HepG2 (cell line): ENCODE data around the gene ZNF804A. TPM values are rescaled to one million over a fixed set of nuclear protein-coding genes. Genes with fewer than 3 reads are reported as not detected.

Source experiments
- ATAC-seq: fragments of 200-7000 bp; cut with Tn5 transposase; 3 replicates; pipeline ENCODE4 v1.9.1; 2020; ENCODE audit warnings: mild to moderate bottlenecking, moderate library complexity
- BruUV-seq: library from RNA; stranded (reverse); fragments of 400-500 nt; replicated peaks from 2 replicates; lab custom pipeline; 2021; lab: Mats Ljungman, UMichigan
- CTCF ChIA-PET: fragments of 300-600 bp; formaldehyde crosslinking; extraction: SDS; loops from one replicate; lab custom pipeline; 2021; ENCODE audit warnings: low total read pairs, inconsistent platforms, low intra/inter-chr PET ratio; lab: Yijun Ruan, JAX
- POLR2A ChIA-PET: fragments of 350-600 bp; sonication (Branson Sonifier 250); formaldehyde crosslinking; loops from one replicate; lab custom pipeline; 2020; ENCODE audit warnings: antibody characterized with exemption, inconsistent platforms; lab: Yijun Ruan, JAX
- DNase-seq: peaks from one replicate; pipeline ENCODE4 v3.0.0-alpha.2; 2015; ENCODE audit warnings: low spot score
- FAIRE-seq: peaks from 3 replicates; lab custom pipeline; 2011; peaks lifted over from hg19 to GRCh38; lab: Jason Lieb, UNC
- H2AFZ ChIP-seq: one replicate; pipeline ENCODE4 v1.6.1; 2011; ENCODE audit warnings: low read length, inconsistent platforms
- H3K27ac ChIP-seq: fragments of 300-600 bp; 3 replicates; pipeline ENCODE4 v1.8.0; 2011; ENCODE audit warnings: mixed run types, mild to moderate bottlenecking, mixed read lengths, low read length, inconsistent platforms; ENCODE audit not compliant: insufficient read depth; ENCODE audit errors: extremely low read length
- H3K27me3 ChIP-seq, 2 experiments: fragments of 200-600 bp in 1 of 2; 2 replicates in 1 of 2; 3 replicates in 1 of 2; pipeline versions ENCODE4 v1.6.0 to v1.8.0; 2011; ENCODE audit warnings: low read length in 2 of 2, mild to moderate bottlenecking in 2 of 2, moderate library complexity in 2 of 2, inconsistent platforms in 1 of 2; ENCODE audit not compliant: insufficient read depth in 2 of 2, control insufficient read depth in 1 of 2
- H3K36me3 ChIP-seq, 2 experiments: fragments of 200-600 bp in 1 of 2; replicated peaks in 1 of 2; 2 replicates in 1 of 2; 3 replicates in 1 of 2; pipeline versions ENCODE4 v1.5.1 to v1.8.0; 2011; ENCODE audit warnings: low read length in 2 of 2, inconsistent platforms in 1 of 2; ENCODE audit not compliant: insufficient read depth in 2 of 2, control insufficient read depth in 1 of 2
- H3K4me1 ChIP-seq: 2 replicates; pipeline ENCODE4 v1.5.1; 2012; ENCODE audit warnings: low read length, inconsistent platforms; ENCODE audit not compliant: insufficient read depth
- H3K4me2 ChIP-seq: 2 replicates; pipeline ENCODE4 v1.6.0; 2011; ENCODE audit warnings: low read depth, low read length, inconsistent platforms
- H3K4me3 ChIP-seq, 3 experiments: fragments of 200-600 bp in 1 of 3; sonication (generic), shearing (Covaris generic) in 1 of 3; replicated peaks in 1 of 3; 2 replicates each; pipeline ENCODE4 v1.5.1; 2011 to 2016; ENCODE audit warnings: low read length in 3 of 3, inconsistent platforms in 2 of 3, low read depth in 2 of 3, mild to moderate bottlenecking in 2 of 3, control low read depth in 1 of 3, mixed read lengths in 1 of 3; ENCODE audit not compliant: insufficient read depth in 1 of 3
- H3K79me2 ChIP-seq: one replicate; pipeline ENCODE4 v1.6.1; 2011; ENCODE audit warnings: low read length, inconsistent platforms; ENCODE audit not compliant: insufficient read depth
- H3K9ac ChIP-seq: 2 replicates; pipeline ENCODE4 v1.6.0; 2011; ENCODE audit warnings: mild to moderate bottlenecking, low read depth, low read length, inconsistent platforms; ENCODE audit not compliant: insufficient read depth
- H3K9me3 ChIP-seq: 2 replicates; pipeline ENCODE4 v1.5.1; 2012; ENCODE audit warnings: mild to moderate bottlenecking, low read length
- H4K20me1 ChIP-seq: 2 replicates; pipeline ENCODE4 v1.6.0; 2011; ENCODE audit warnings: inconsistent platforms, mild to moderate bottlenecking, low read length, moderate library complexity; ENCODE audit not compliant: insufficient read depth
- CEBPB ChIP-seq: IDR thresholded peaks from 2 replicates; pipeline ENCODE4 v1.6.1; 2011; ENCODE audit warnings: low read depth, low read length, improper control_type of control experiment, borderline replicate concordance
- MAFK ChIP-seq, 2 experiments: IDR thresholded peaks in 1 of 2; conservative IDR thresholded peaks in 1 of 2; 2 replicates each; pipeline ENCODE4 v1.6.1; 2011; ENCODE audit warnings: improper control_type of control experiment in 2 of 2, low read length in 2 of 2
- TCF7 ChIP-seq: sonication (generic); IDR thresholded peaks from 2 replicates; pipeline ENCODE4 v1.6.1; 2016; ENCODE audit warnings: antibody characterized with exemption, low read depth
- ZBTB4 ChIP-seq: sonication (generic); formaldehyde crosslinking; IDR thresholded peaks from 2 replicates; pipeline ENCODE4 v1.4.0; 2020; ENCODE audit warnings: missing genetic modification reagents, mild to moderate bottlenecking, borderline replicate concordance
- ZNF256 ChIP-seq: sonication (generic); formaldehyde crosslinking; conservative IDR thresholded peaks from 2 replicates; pipeline ENCODE4 v1.4.0; 2020; ENCODE audit warnings: missing genetic modification reagents
- ZNF335 ChIP-seq: sonication (generic); formaldehyde crosslinking; IDR thresholded peaks from 2 replicates; pipeline ENCODE4 v1.4.0; 2020; ENCODE audit warnings: missing genetic modification reagents
- ZNF615 ChIP-seq: sonication (generic); formaldehyde crosslinking; IDR thresholded peaks from 2 replicates; pipeline ENCODE4 v1.5.0; 2020; ENCODE audit warnings: mild to moderate bottlenecking, missing genetic modification reagents, borderline replicate concordance
- WGBS: methylation state at CpG from one replicate; pipeline ENCODE4 v1.1.6; 2017; ENCODE audit warnings: low lambda C conversion rate; 5-methylcytosine and 5-hydroxymethylcytosine counted together
- in situ Hi-C: cut with HindIII; loops from 2 replicates; pipeline ENCODE4 v1.10.0; 2017; ENCODE audit warnings: low pct_unique_long_range_greater_than_20kb; ENCODE audit not compliant: extremely low pct_ligation_motif_present
- intact Hi-C: fragments of 100-400 bp; cut with micrococcal nuclease; formaldehyde crosslinking; loops from one replicate; pipeline ENCODE4 v1.10.0; 2022; ENCODE audit not compliant: unreplicated experiment
- polyA plus RNA-seq, 8 experiments: library from polyadenylated mRNA; depleted of rRNA in 3 of 8; stranded (reverse) in 7 of 8; unstranded in 1 of 8; fragments of >200 nt; fragmentation: Illumina TruSeq in 4 of 8; extraction: Trizol in 4 of 8; gene quantifications; 2 replicates each; pipeline versions ENCODE4 v1.2.1 to v1.2.3, GENCODE V29; 2011 to 2016; ENCODE audit warnings: low read depth in 4 of 8, missing spikeins in 1 of 8, mixed read lengths in 1 of 8; ENCODE audit not compliant: insufficient read depth in 1 of 8
- total RNA-seq, 5 experiments: library from RNA; depleted of rRNA; stranded (reverse); fragments of >200 nt; fragmentation: Illumina TruSeq; extraction: Trizol; gene quantifications; 2 replicates each; pipeline ENCODE4 v1.2.3, GENCODE V29; 2016; ENCODE audit warnings: low read depth in 1 of 5
- TF ChIP-seq, protein P1 (sequence below): sonication (generic); formaldehyde crosslinking; IDR thresholded peaks from 2 replicates; pipeline ENCODE4 v1.5.1; 2020; ENCODE audit warnings: missing genetic modification reagents, mild to moderate bottlenecking, borderline replicate concordance
- TF ChIP-seq, protein P2 (sequence below): sonication (generic); formaldehyde crosslinking; IDR thresholded peaks from 2 replicates; pipeline ENCODE4 v1.8.1; 2023; ENCODE audit warnings: missing genetic modification reagents, inconsistent platforms, borderline replicate concordance

Gene ZNF804A
- total and polyA plus RNA-seq, 2 of the 13 experiments (the other 11 are each of a cell fraction or from before 2014, with no cell fraction given), result 0.07 to 0.09 TPM

GRCh38 chr2:184779777-184780176 is 181.4 kb downstream of the ZNF804A start:
- no peak for ATAC-seq
- TF ChIP-seq CEBPB (peak; percentile 54; the same call in 1 of the 2 replicates), ZNF335 (CRISPR knock-in tag) (no peak)
- H3K9me3 ChIP-seq, result no peaks in the 10 kb centered on the region
- BruUV-seq, result no TSS peak
- intact Hi-C loops (no loop called here), in situ Hi-C loops (no loop called here)
- H3K4me2 ChIP-seq, result no peak overlapping the region
- no peak for DNase-seq
- ChIA-PET POLR2A (no interaction called here), CTCF (no interaction called here)
- FAIRE-seq, result no peak
- WGBS, result 0% methylated on average over 2 of the region's 2 CpGs
- no peaks in the 10 kb centered on the region for H3K4me1 ChIP-seq
- H3K36me3 ChIP-seq, result no peaks in the 10 kb centered on the region
- no peak overlapping the region for H3K27ac ChIP-seq
- H3K4me3 ChIP-seq, result no peak overlapping the region
- no peaks in the 10 kb centered on the region for H4K20me1 ChIP-seq
- no peaks in the 10 kb centered on the region for H3K79me2 ChIP-seq
- no peaks in the 10 kb centered on the region for H3K27me3 ChIP-seq
- H3K9ac ChIP-seq, result no peak overlapping the region
- H2AFZ ChIP-seq, result no peak overlapping the region

DNA sequence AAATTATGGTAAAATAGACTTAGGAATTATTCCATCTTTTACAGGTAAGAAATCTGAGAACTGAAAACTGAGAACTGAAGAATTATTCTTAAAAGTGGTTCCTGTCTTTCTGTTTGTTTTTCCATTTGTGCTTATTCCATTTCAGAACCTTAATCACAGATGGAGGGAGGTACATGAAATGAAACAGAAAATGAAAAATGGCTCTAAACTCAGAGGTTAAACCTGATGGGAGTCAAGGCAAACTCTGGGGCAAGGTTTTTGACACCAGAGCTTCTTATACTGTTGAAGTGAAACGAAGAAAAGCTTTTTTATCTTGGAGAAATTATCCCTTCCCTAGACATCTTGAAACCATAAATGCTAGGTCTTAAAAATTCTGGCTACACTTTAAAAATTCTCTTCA is 182.1 kb downstream of the ZNF804A start:
- no peaks in the 10 kb centered on the region for H3K27me3 ChIP-seq
- no peak overlapping the region for H3K4me3 ChIP-seq
- no peaks in the 10 kb centered on the region for H3K79me2 ChIP-seq
- no peaks in the 10 kb centered on the region for H3K36me3 ChIP-seq
- FAIRE-seq (no peak), DNase-seq (no peak), ATAC-seq (no peak)
- 3% methylated on average over 1 of the region's 1 CpG for WGBS
- in situ Hi-C loops (no loop called here), intact Hi-C loops (no loop called here)
- H2AFZ ChIP-seq, result no peak overlapping the region
- H3K4me1 ChIP-seq, result no peaks in the 10 kb centered on the region
- H3K9ac ChIP-seq, result no peak overlapping the region
- no peaks in the 10 kb centered on the region for H4K20me1 ChIP-seq
- POLR2A ChIA-PET, result no interaction called here
- H3K9me3 ChIP-seq, result no peaks in the 10 kb centered on the region
- CTCF ChIA-PET, result no interaction called here
- no peak overlapping the region for H3K4me2 ChIP-seq
- no TSS peak for BruUV-seq
- TF ChIP-seq, protein P1, sequence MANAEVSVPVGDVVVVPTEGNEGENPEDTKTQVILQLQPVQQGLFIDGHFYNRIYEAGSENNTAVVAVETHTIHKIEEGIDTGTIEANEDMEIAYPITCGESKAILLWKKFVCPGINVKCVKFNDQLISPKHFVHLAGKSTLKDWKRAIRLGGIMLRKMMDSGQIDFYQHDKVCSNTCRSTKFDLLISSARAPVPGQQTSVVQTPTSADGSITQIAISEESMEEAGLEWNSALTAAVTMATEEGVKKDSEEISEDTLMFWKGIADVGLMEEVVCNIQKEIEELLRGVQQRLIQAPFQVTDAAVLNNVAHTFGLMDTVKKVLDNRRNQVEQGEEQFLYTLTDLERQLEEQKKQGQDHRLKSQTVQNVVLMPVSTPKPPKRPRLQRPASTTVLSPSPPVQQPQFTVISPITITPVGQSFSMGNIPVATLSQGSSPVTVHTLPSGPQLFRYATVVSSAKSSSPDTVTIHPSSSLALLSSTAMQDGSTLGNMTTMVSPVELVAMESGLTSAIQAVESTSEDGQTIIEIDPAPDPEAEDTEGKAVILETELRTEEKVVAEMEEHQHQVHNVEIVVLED (CRISPR knock-in tag), result no peak
- TF ChIP-seq ZNF615 (CRISPR knock-in tag) (no peak), ZNF256 (no peak), MAFK (conservative IDR thresholded peaks at IDR 0.05 in 1 of 2, IDR thresholded peaks at IDR 0.05 in 1 of 2; ENCODE audit: low read length in 2 of 2) (no peak), ZBTB4 (no peak), TCF7 (no peak)
- TF ChIP-seq, protein P2, sequence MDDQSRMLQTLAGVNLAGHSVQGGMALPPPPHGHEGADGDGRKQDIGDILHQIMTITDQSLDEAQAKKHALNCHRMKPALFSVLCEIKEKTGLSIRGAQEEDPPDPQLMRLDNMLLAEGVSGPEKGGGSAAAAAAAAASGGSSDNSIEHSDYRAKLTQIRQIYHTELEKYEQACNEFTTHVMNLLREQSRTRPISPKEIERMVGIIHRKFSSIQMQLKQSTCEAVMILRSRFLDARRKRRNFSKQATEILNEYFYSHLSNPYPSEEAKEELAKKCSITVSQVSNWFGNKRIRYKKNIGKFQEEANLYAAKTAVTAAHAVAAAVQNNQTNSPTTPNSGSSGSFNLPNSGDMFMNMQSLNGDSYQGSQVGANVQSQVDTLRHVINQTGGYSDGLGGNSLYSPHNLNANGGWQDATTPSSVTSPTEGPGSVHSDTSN, result no peak
- no peak overlapping the region for H3K27ac ChIP-seq
